ENCODE data around the gene LPCAT3.

Gene LPCAT3

DNA sequence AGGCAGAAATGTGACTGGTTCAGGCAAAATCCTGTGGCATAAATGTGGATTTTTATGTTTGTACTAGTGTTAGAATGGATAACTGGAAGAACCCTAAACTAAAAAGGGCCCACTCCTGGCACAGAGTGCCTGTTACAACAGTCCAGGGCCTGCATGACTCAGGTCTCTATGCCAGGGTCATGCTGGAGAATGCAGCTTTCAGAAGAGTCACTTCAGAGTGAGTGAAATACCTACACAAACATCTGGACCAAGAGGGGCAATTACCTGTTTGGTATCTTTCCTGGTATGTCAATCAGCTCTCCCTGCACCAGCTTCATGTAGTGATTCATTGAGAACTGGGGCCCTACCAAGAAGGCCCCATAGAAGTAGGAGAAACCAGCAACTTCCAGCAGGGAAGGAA, 37.5 kb downstream of the LPCAT3 start:
- TF ChIP-seq, protein P1, sequence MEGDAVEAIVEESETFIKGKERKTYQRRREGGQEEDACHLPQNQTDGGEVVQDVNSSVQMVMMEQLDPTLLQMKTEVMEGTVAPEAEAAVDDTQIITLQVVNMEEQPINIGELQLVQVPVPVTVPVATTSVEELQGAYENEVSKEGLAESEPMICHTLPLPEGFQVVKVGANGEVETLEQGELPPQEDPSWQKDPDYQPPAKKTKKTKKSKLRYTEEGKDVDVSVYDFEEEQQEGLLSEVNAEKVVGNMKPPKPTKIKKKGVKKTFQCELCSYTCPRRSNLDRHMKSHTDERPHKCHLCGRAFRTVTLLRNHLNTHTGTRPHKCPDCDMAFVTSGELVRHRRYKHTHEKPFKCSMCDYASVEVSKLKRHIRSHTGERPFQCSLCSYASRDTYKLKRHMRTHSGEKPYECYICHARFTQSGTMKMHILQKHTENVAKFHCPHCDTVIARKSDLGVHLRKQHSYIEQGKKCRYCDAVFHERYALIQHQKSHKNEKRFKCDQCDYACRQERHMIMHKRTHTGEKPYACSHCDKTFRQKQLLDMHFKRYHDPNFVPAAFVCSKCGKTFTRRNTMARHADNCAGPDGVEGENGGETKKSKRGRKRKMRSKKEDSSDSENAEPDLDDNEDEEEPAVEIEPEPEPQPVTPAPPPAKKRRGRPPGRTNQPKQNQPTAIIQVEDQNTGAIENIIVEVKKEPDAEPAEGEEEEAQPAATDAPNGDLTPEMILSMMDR (IDR thresholded peaks at IDR 0.05; ENCODE audit: extremely low read depth, insufficient read depth, missing control alignments): no peak
- in situ Hi-C loops (cut with MboI; ENCODE audit: low pct_unique_long_range_greater_than_20kb, low sequenced_read_pairs, unreplicated experiment): no loop called here
- DNase-seq (ENCODE audit: low spot score): no peak

DNA sequence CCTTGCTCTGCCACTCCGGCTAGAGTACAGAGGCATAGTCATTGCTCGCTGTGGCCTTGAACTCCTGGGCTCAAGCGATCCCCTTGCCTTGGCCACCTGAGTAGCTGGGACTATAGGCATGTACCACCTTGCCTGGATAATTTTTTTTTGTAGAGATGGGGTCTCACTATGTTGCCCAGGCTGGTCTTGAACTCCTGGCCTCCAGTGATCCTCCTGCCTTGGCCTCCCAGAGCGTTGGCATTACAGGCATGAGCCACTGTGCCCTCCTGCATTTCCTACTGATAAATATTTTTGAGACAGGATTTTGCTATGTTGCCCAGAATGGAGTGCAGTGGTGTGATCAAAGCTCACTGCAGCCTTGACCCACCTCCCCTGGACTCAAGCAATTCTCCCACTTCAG, 38.2 kb downstream of the LPCAT3 start:
- TF ChIP-seq, protein P1 (IDR thresholded peaks at IDR 0.05; ENCODE audit: extremely low read depth, insufficient read depth, missing control alignments): no peak
- in situ Hi-C loops (cut with MboI; ENCODE audit: low pct_unique_long_range_greater_than_20kb, low sequenced_read_pairs, unreplicated experiment): no loop called here
- DNase-seq (ENCODE audit: low spot score): no peak

DNA sequence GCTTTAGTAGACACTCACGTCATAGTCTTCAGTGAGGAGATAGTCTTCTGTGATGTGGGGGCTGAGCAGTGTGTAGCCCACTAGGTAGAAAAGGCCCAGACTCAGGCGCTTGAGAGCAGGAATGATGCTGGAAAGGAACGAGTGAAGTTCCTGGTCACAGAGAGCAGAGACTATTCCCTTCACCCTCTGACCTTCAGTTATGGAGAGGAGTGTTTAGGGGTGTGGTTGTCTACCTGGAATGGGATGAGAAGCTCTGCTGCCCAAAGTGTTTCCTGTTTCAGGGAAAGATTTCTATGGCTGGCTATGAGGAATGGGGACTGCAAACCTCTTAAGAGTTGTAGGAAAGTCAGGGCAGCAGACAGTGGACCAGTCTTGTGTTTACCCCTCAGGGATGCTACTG, 38.8 kb downstream of the LPCAT3 start:
- DNase-seq (ENCODE audit: low spot score): no peak
- TF ChIP-seq, protein P1 (IDR thresholded peaks at IDR 0.05; ENCODE audit: extremely low read depth, insufficient read depth, missing control alignments): no peak
- in situ Hi-C loops (cut with MboI; ENCODE audit: low pct_unique_long_range_greater_than_20kb, low sequenced_read_pairs, unreplicated experiment): no loop called here

DNA sequence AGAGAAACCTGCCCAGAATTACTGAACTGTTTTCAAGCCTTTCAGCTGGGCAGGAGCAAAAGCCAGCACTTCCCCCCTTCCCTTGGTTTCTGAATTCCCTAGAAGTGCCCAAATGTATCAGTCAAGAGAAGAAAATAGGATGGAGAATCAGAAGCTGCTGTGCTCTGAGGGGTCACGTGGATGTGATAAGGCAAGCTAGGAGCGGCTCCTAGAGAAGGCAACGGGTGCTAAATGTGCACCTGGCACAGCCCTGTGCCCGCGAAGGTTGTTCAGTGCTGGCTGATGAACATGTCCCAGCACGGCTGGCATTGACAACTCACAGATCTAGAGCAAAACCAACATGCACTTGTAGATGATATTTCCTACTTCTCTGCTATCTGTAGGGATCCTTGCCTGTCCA, 39.3 kb downstream of the LPCAT3 start:
- TF ChIP-seq, protein P1 (IDR thresholded peaks at IDR 0.05; ENCODE audit: extremely low read depth, insufficient read depth, missing control alignments): no peak
- in situ Hi-C loops (cut with MboI; ENCODE audit: low pct_unique_long_range_greater_than_20kb, low sequenced_read_pairs, unreplicated experiment): no loop called here
- no peak for DNase-seq (ENCODE audit: low spot score)

DNA sequence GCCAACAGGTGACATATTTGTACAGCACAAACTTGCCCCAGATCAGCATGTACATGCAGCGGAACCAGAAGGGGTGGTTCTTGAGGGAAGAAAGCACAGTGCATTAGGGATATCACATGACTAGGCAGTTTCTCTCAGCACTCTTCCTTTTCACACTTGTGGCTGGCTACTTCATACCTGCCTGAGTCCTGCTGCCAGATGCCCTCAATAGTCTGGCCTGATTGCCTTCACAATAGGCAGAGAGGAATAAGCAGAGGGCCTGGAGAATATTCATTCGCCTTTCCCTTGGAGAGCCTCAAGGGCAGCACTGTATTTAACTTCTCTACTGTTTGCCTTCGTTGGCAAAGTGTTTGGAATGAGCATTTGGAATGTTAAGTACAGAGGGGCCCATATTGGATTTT, 39.7 kb downstream of the LPCAT3 start:
- DNase-seq (ENCODE audit: low spot score): no peak
- in situ Hi-C loops (cut with MboI; ENCODE audit: low pct_unique_long_range_greater_than_20kb, low sequenced_read_pairs, unreplicated experiment): no loop called here
- TF ChIP-seq, protein P1 (IDR thresholded peaks at IDR 0.05; ENCODE audit: extremely low read depth, insufficient read depth, missing control alignments): no peak

DNA sequence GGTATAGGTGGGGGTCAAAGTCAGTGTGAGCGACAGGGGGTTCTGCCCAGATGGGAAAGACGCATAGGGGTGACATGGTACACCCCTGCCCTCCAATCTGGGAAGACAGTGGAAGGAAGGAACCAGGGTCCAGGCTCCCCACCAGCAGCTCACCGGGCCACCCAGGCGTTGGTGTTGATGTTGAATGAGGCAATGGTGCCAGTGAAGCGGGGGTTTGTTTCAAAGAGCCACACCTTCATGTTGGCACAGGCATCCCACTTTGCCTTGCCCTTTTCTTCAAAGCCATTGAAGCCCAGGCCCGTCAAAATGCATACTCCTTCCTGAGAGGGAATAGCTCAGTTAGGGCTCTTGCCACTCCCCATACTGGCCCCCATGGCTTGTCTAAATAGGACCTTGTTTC, 40.1 kb downstream of the LPCAT3 start:
- in situ Hi-C loops (cut with MboI; ENCODE audit: low pct_unique_long_range_greater_than_20kb, low sequenced_read_pairs, unreplicated experiment): no loop called here
- no peak for DNase-seq (ENCODE audit: low spot score)
- TF ChIP-seq, protein P1 (IDR thresholded peaks at IDR 0.05; ENCODE audit: extremely low read depth, insufficient read depth, missing control alignments): no peak

DNA sequence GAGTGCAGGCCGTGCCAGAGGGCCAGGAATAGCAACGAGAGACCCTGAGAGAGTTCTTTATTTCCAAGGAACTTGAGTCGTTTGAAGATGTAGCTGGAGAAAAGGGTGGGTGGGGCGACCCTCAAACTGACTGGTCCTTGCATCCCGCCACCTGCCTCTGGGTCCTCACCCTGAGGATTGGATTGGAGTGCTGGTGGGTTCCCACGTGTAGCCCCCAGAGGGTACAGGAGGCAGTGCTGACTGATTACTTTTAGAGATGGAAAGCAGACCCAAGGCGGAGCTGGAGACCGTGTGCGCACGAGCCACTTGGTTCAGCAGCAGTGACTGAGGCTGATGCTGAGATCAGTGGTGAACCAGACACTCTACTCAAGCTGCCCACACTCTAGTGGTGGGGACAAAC, 40.6 kb downstream of the LPCAT3 start:
- in situ Hi-C loops (cut with MboI; ENCODE audit: low pct_unique_long_range_greater_than_20kb, low sequenced_read_pairs, unreplicated experiment): no loop called here
- DNase-seq (ENCODE audit: low spot score): no peak
- TF ChIP-seq, protein P1 (IDR thresholded peaks at IDR 0.05; ENCODE audit: extremely low read depth, insufficient read depth, missing control alignments): no peak
